ENCODE data around the gene PLEKHA7.
A peak's percentile ranks its signal among the peaks of the same experiment; 100 is the strongest.

The PLEKHA7 gene

GRCh38 chr11:16812274-16812673 is 201.9 kb downstream of the PLEKHA7 start:
- H3K27me3 ChIP-seq: no peaks in the 10 kb centered on the region
- intact Hi-C loops (cut with DNase I; ENCODE audit: low total_unique reads): loop anchor here (10.0 kb wide), 1 partner anchor 253 kb away; no protein-coding TSS in a partner anchor
- no peak overlapping the region for H3K4me3 ChIP-seq
- H3K27ac ChIP-seq: no peak overlapping the region
- no peaks in the 10 kb centered on the region for H3K9me3 ChIP-seq
- peak in 1 of 2 donors; percentile 17 for DNase-seq
- no peak for TF ChIP-seq CTCF (IDR thresholded peaks at IDR 0.05)
- peaks cover 0 to 41% (median 7%) of the 10 kb centered on the region in 3 donors for H3K36me3 ChIP-seq
- H3K4me1 ChIP-seq: peaks cover 0 to 12% (median 4%) of the 10 kb centered on the region in 4 donors

- intact Hi-C loops (cut with DNase I; ENCODE audit: low total_unique reads): loop anchor here (10.0 kb wide), 1 partner anchor 253 kb away; no protein-coding TSS in a partner anchor
- TF ChIP-seq CTCF (IDR thresholded peaks at IDR 0.05): no peak
- peak in 1 of 2 donors; percentile 31 for DNase-seq
- Histone ChIP-seq H3K9me3 (no peaks in the 10 kb centered on the region), H3K27me3 (no peaks in the 10 kb centered on the region), H3K4me1 (peaks cover 0 to 20% (median 9%) of the 10 kb centered on the region in 4 donors), H3K36me3 (peaks cover 0 to 32% (median 3%) of the 10 kb centered on the region in 3 donors), H3K4me3 (no peak overlapping the region), H3K27ac (no peak overlapping the region)
Measured at GRCh38 chr11:16811136-16812020, 202.8 kb downstream of the PLEKHA7 start.

- H3K36me3 ChIP-seq: peaks cover 0 to 19% (median 0%) of the 10 kb centered on the region in 3 donors
- H3K27ac ChIP-seq: no peak overlapping the region
- intact Hi-C loops (cut with DNase I; ENCODE audit: low total_unique reads): loop anchor here (10.0 kb wide), 1 partner anchor 255 kb away; no protein-coding TSS in a partner anchor
- TF ChIP-seq CTCF (IDR thresholded peaks at IDR 0.05): no peak
- H3K4me3 ChIP-seq: no peak overlapping the region
- no peaks in the 10 kb centered on the region for H3K27me3 ChIP-seq
- H3K9me3 ChIP-seq: no peaks in the 10 kb centered on the region
- peaks cover 0 to 20% (median 9%) of the 10 kb centered on the region in 4 donors for H3K4me1 ChIP-seq
- peak; percentile 56 to 74 for DNase-seq
Measured at GRCh38 chr11:16809886-16810668, 204.1 kb downstream of the PLEKHA7 start.

- no peak for TF ChIP-seq CTCF (IDR thresholded peaks at IDR 0.05)
- no peak overlapping the region for H3K27ac ChIP-seq
- intact Hi-C loops (cut with DNase I; ENCODE audit: low total_unique reads): no loop called here
- H3K9me3 ChIP-seq: no peaks in the 10 kb centered on the region
- H3K4me1 ChIP-seq: peaks cover 0 to 20% (median 9%) of the 10 kb centered on the region in 4 donors
- peaks cover 0 to 9% (median 0%) of the 10 kb centered on the region in 3 donors for H3K36me3 ChIP-seq
- H3K27me3 ChIP-seq: no peaks in the 10 kb centered on the region
- no peak overlapping the region for H3K4me3 ChIP-seq
- DNase-seq: peak in 1 of 2 donors; percentile 54
Measured at GRCh38 chr11:16807306-16807705, 206.9 kb downstream of the PLEKHA7 start.

GRCh38 chr11:16806791-16807190 is 207.4 kb downstream of the PLEKHA7 start:
- intact Hi-C loops (cut with DNase I; ENCODE audit: low total_unique reads): no loop called here
- Histone ChIP-seq H3K4me1 (peaks cover 0 to 20% (median 9%) of the 10 kb centered on the region in 4 donors), H3K4me3 (no peak overlapping the region)

More at GRCh38 chr11:16806791-16807190, 207.4 kb downstream of the PLEKHA7 start:
- peak in 1 of 2 donors; percentile 64 for DNase-seq
- Histone ChIP-seq H3K9me3 (no peaks in the 10 kb centered on the region), H3K36me3 (peaks cover 0 to 13% (median 0%) of the 10 kb centered on the region in 3 donors), H3K27me3 (no peaks in the 10 kb centered on the region), H3K27ac (no peak overlapping the region)
- no peak for TF ChIP-seq CTCF (IDR thresholded peaks at IDR 0.05)

Measured in tibial artery (tissue), 4 donors.